H1 (cell line): ENCODE data around the gene CELSR1. TPM values are rescaled to one million over a fixed set of nuclear protein-coding genes. Genes with fewer than 3 reads are reported as not detected.

Experiments
- CTCF ChIA-PET: fragments of 300-600 bp; sonication (Branson Sonifier 250); formaldehyde crosslinking; loops from one replicate; lab custom pipeline; 2021; ENCODE audit not compliant: partially characterized antibody; lab: Charles Lee
- POLR2A ChIA-PET: fragments of 300-600 bp; sonication (Branson Sonifier 250); formaldehyde crosslinking; loops from one replicate; lab custom pipeline; 2021; ENCODE audit warnings: inconsistent platforms; ENCODE audit not compliant: partially characterized antibody; lab: Charles Lee
- DNase-seq, 2 experiments: peaks; one replicate each; pipeline versions ENCODE4 v3.0.0 to v3.0.0-alpha.2; 2010 to 2022; ENCODE audit warnings: low spot score in 2 of 2, low read depth in 1 of 2, mixed read lengths in 1 of 2
- FAIRE-seq: peaks from 2 replicates; lab custom pipeline; 2011; peaks lifted over from hg19 to GRCh38; lab: Jason Lieb, UNC
- H2AFZ ChIP-seq: 2 replicates; pipeline ENCODE4 v1.8.1; 2012; ENCODE audit warnings: low read length, inconsistent platforms
- H2AK5ac ChIP-seq: 2 replicates; pipeline ENCODE4 v1.6.1; 2013; ENCODE audit warnings: low read depth, low read length
- H2BK120ac ChIP-seq: replicated peaks from 2 replicates; pipeline ENCODE3; 2013; ENCODE audit warnings: low read depth, low read length, inconsistent platforms
- H2BK12ac ChIP-seq: 2 replicates; pipeline ENCODE4 v1.6.1; 2013; ENCODE audit warnings: low read depth, low read length
- H2BK15ac ChIP-seq: 2 replicates; pipeline ENCODE4 v1.6.1; 2013; ENCODE audit warnings: low read length
- H2BK20ac ChIP-seq: 2 replicates; pipeline ENCODE4 v1.6.1; 2013; ENCODE audit warnings: low read length
- H2BK5ac ChIP-seq: 2 replicates; pipeline ENCODE4 v1.6.1; 2013; ENCODE audit warnings: low read depth, low read length
- H3K14ac ChIP-seq: 2 replicates; pipeline ENCODE4 v1.6.1; 2013; ENCODE audit warnings: inconsistent platforms; ENCODE audit not compliant: insufficient read length
- H3K18ac ChIP-seq: 2 replicates; pipeline ENCODE4 v1.6.1; 2013; ENCODE audit warnings: low read length; ENCODE audit errors: extremely low read depth
- H3K23ac ChIP-seq: 2 replicates; pipeline ENCODE4 v1.6.1; 2013; ENCODE audit warnings: inconsistent platforms; ENCODE audit not compliant: insufficient read length
- H3K23me2 ChIP-seq: 2 replicates; pipeline ENCODE4 v1.6.1; 2013; ENCODE audit warnings: low read depth, low read length
- H3K27ac ChIP-seq: 2 replicates; pipeline ENCODE4 v1.6.1; 2011; ENCODE audit warnings: low read depth, low read length, inconsistent platforms
- H3K27me3 ChIP-seq, 4 experiments: replicated peaks in 1 of 4; 1 replicate in 1 of 4; 2 replicates in 3 of 4; pipeline versions ENCODE4 v1.6.1 to v1.8.1; 2011 to 2013; ENCODE audit warnings: low read length in 3 of 4, mild to moderate bottlenecking in 3 of 4, inconsistent platforms in 2 of 4, mixed read lengths in 2 of 4, moderate library complexity in 1 of 4; ENCODE audit not compliant: control insufficient read depth in 3 of 4, insufficient read depth in 3 of 4; ENCODE audit errors: extremely low read depth in 1 of 4
- H3K36me3 ChIP-seq, 4 experiments: 2 replicates each; pipeline versions ENCODE4 v1.6.1 to v1.8.1; 2011 to 2013; ENCODE audit warnings: mild to moderate bottlenecking in 4 of 4, low read length in 3 of 4, moderate library complexity in 2 of 4, control low read depth in 1 of 4, inconsistent platforms in 1 of 4; ENCODE audit not compliant: insufficient read depth in 4 of 4, control insufficient read depth in 2 of 4
- H3K4ac ChIP-seq: replicated peaks from 2 replicates; pipeline ENCODE3; 2013; ENCODE audit warnings: low read length, low read depth, mixed read lengths, inconsistent platforms; ENCODE audit not compliant: insufficient read length
- H3K4me1 ChIP-seq, 4 experiments: replicated peaks in 1 of 4; 1 replicate in 1 of 4; 2 replicates in 3 of 4; pipeline versions ENCODE4 v1.6.1 to v1.8.1; 2011 to 2013; ENCODE audit warnings: low read length in 3 of 4, inconsistent platforms in 2 of 4, mixed read lengths in 1 of 4; ENCODE audit not compliant: insufficient read depth in 4 of 4, control insufficient read depth in 3 of 4
- H3K4me2 ChIP-seq, 2 experiments: 2 replicates each; pipeline versions ENCODE4 v1.6.1 to v1.8.1; 2011 to 2013; ENCODE audit warnings: low read depth in 2 of 2, low read length in 2 of 2, control low read depth in 1 of 2, inconsistent platforms in 1 of 2, mild to moderate bottlenecking in 1 of 2; ENCODE audit not compliant: insufficient read depth in 1 of 2
- H3K4me3 ChIP-seq, 4 experiments: fragments of 200-600, 300-600 bp in 1 of 4; sonication (generic), shearing (Covaris generic), sonication (Bioruptor Twin) in 1 of 4; 2 replicates each; pipeline versions ENCODE4 v1.5.1 to v1.8.1; 2011 to 2016; ENCODE audit warnings: low read length in 4 of 4, low read depth in 3 of 4, control low read depth in 2 of 4, inconsistent platforms in 2 of 4, mild to moderate bottlenecking in 2 of 4, mixed read lengths in 1 of 4, moderate library complexity in 1 of 4; ENCODE audit not compliant: insufficient read depth in 2 of 4; ENCODE audit errors: extremely low read depth in 1 of 4
- H3K56ac ChIP-seq: replicated peaks from 2 replicates; pipeline ENCODE3; 2013; ENCODE audit warnings: low read depth, mild to moderate bottlenecking, mixed read lengths, low read length, inconsistent platforms; ENCODE audit not compliant: insufficient read length
- H3K79me1 ChIP-seq: 2 replicates; pipeline ENCODE4 v1.6.1; 2013; ENCODE audit warnings: low read depth, low read length, control low read depth
- H3K79me2 ChIP-seq, 2 experiments: 2 replicates each; pipeline versions ENCODE4 v1.6.1 to v1.8.1; 2012 to 2013; ENCODE audit warnings: low read length in 2 of 2, mild to moderate bottlenecking in 2 of 2, inconsistent platforms in 1 of 2; ENCODE audit not compliant: insufficient read depth in 2 of 2, control insufficient read depth in 1 of 2
- H3K9ac ChIP-seq, 4 experiments: replicated peaks in 1 of 4; 1 replicate in 1 of 4; 2 replicates in 3 of 4; pipeline versions ENCODE4 v1.6.1 to v1.8.1; 2011 to 2013; ENCODE audit warnings: low read depth in 3 of 4, low read length in 3 of 4, control low read depth in 2 of 4, mild to moderate bottlenecking in 2 of 4, moderate library complexity in 2 of 4, inconsistent platforms in 1 of 4; ENCODE audit errors: extremely low read depth in 1 of 4
- H3K9me3 ChIP-seq, 2 experiments: 2 replicates each; pipeline versions ENCODE4 v1.6.1 to v1.8.1; 2012 to 2013; ENCODE audit warnings: mild to moderate bottlenecking in 2 of 2, moderate library complexity in 2 of 2, control low read depth in 1 of 2, inconsistent platforms in 1 of 2, low read depth in 1 of 2, low read length in 1 of 2, mixed read lengths in 1 of 2; ENCODE audit not compliant: insufficient read depth in 2 of 2
- H4K20me1 ChIP-seq, 2 experiments: replicated peaks in 1 of 2; 2 replicates each; pipeline versions ENCODE3 to v1.8.1; 2011 to 2013; ENCODE audit warnings: inconsistent platforms in 2 of 2, low read length in 2 of 2, mild to moderate bottlenecking in 1 of 2; ENCODE audit not compliant: insufficient read depth in 2 of 2, control insufficient read depth in 1 of 2
- H4K5ac ChIP-seq: 2 replicates; pipeline ENCODE4 v1.6.1; 2013; ENCODE audit warnings: low read length, low read depth, mixed read lengths, inconsistent platforms; ENCODE audit not compliant: insufficient read length
- H4K8ac ChIP-seq: 2 replicates; pipeline ENCODE4 v1.8.0; 2013; ENCODE audit warnings: mild to moderate bottlenecking, moderate library complexity, low read length, inconsistent platforms; ENCODE audit not compliant: insufficient read depth; ENCODE audit errors: extremely low read depth
- H4K91ac ChIP-seq: replicated peaks from 2 replicates; pipeline ENCODE3; 2013; ENCODE audit warnings: low read length, mixed read lengths, inconsistent platforms; ENCODE audit not compliant: insufficient read length
- CREB1 ChIP-seq: IDR thresholded peaks from 2 replicates; pipeline ENCODE4 v1.6.1; 2012; ENCODE audit warnings: inconsistent platforms
- GABPA ChIP-seq: IDR thresholded peaks from 2 replicates; pipeline ENCODE4 v1.6.1; 2011; ENCODE audit warnings: mild to moderate bottlenecking, low read length, moderate library complexity, borderline replicate concordance; ENCODE audit not compliant: insufficient read depth
- HDAC2 ChIP-seq, 2 experiments: fragments of 300-600 bp in 1 of 2; sonication (generic) in 1 of 2; IDR thresholded peaks; 2 replicates each; pipeline ENCODE4 v1.6.1; 2011 to 2012; ENCODE audit warnings: low read depth in 2 of 2, low read length in 2 of 2, mild to moderate bottlenecking in 2 of 2, moderate library complexity in 2 of 2, borderline replicate concordance in 1 of 2, inconsistent platforms in 1 of 2
- POLR2A ChIP-seq, 2 experiments: IDR thresholded peaks; 1 replicate in 1 of 2; 2 replicates in 1 of 2; pipeline ENCODE4 v1.6.1; 2011; ENCODE audit warnings: low read depth in 2 of 2, low read length in 2 of 2, mild to moderate bottlenecking in 2 of 2; ENCODE audit errors: control extremely low read depth in 1 of 2
- RNF2 ChIP-seq: fragments of 200-900, 300-1000 bp; sonication (generic); IDR thresholded peaks from 2 replicates; pipeline ENCODE4 v1.7.1; 2016; ENCODE audit warnings: borderline replicate concordance, low read depth, mild to moderate bottlenecking, antibody characterized with exemption, low read length; ENCODE audit not compliant: poor library complexity, severe bottlenecking; ENCODE audit errors: missing control alignments
- WGBS, 2 experiments: shearing (Covaris generic) in 1 of 2; methylation state at CpG; one replicate each; pipeline versions ENCODE4 v1.1.6 to v1.1.7; 2013 to 2015; ENCODE audit warnings: low lambda C conversion rate in 2 of 2, mixed read lengths in 2 of 2, inconsistent platforms in 1 of 2, low coverage in 1 of 2, missing lambda C conversion rate in 1 of 2; ENCODE audit not compliant: insufficient replicate concordance in 2 of 2, insufficient coverage in 1 of 2, insufficient read length in 1 of 2; ENCODE audit errors: extremely low coverage in 1 of 2, missing lambda C conversion rate in 1 of 2; 5-methylcytosine and 5-hydroxymethylcytosine counted together
- polyA plus RNA-seq, 7 experiments: library from polyadenylated mRNA; depleted of rRNA in 3 of 7; stranded (reverse) in 5 of 7; unstranded in 2 of 7; fragments of >200 nt in 5 of 7; fragments of 200-250 nt in 2 of 7; gene quantifications; 1 replicate in 5 of 7; 2 replicates in 1 of 7; 4 replicates in 1 of 7; pipeline versions ENCODE4 v1.2.1 to v1.2.3, GENCODE V29; 2011 to 2013; ENCODE audit warnings: missing spikeins in 2 of 7, mixed read lengths in 2 of 7
- total RNA-seq: library from RNA; stranded (reverse); fragmentation: NEBNext Ultra II Directional; extraction: Animal tissue kit (Norgen Biotek cat#: 25700); gene quantifications from 2 replicates; pipeline ENCODE4 v1.2.1, GENCODE V29; 2021

The CELSR1 gene
- total and polyA plus RNA-seq, 2 of the 8 experiments (the other 6 are each of a cell fraction or from before 2014, with no cell fraction given), result 9.0 to 12.4 TPM

DNA sequence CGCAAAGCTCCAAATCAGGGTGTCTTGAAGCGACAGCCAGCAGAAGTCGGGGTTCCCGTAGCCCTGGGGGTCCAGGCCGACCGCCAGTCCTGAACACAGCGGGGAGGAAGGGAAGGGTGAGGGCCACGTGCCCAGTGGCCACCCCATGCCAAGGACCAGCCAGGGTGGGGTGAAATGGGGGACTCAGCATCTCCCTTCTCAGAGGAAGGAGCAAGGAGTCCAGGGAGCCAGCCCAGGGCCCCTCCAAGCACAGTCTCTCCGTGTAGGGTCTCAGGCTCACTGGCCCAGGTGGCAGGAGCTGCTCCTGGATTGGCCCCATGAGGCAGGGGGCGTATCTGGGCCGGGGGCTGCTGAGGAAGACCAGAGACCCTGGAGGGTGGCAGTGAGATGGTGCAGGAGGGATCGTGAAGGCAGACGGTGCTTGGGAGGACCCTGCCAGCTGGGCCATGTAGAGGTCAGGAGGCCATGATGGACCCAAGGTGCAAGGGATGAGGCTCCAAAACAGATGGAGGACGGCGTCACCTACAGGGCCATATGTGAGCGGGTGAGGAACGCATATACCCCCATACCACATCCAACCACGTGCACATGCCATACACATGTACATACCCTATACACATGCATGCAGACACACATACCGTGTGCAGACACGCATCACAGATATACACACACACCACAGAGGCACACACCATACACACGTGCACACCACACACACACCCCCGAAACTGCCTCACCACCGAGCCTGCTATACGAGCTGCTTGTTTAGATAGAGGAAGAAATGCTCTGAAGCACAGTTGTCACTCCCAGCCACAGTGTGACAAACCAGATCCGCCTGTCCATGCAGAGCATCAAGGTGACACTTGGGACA, 167.5 kb downstream of the CELSR1 start:
- no peak overlapping the region for H3K56ac ChIP-seq
- H3K4me1 ChIP-seq, result peaks cover 0 to 15% (median 6%) of the 10 kb centered on the region in 4 experiments; a peak in 5 of 7 replicates
- H2BK12ac ChIP-seq, result peak overlapping the region; percentile 77; the same call in 1 of the 2 replicates
- peak overlapping the region; percentile 26 for H2AK5ac ChIP-seq
- peaks cover 0 to 2% (median 0%) of the 10 kb centered on the region in 4 experiments; a peak in 3 of 8 replicates for H3K36me3 ChIP-seq
- DNase-seq (no peak), FAIRE-seq (no peak)
- H3K79me2 ChIP-seq, result no peaks in the 10 kb centered on the region
- peaks cover 0 to 11% of the 10 kb centered on the region in 2 experiments for H4K20me1 ChIP-seq
- H4K8ac ChIP-seq, result no peak overlapping the region; the same call in 1 of the 2 replicates
- ChIA-PET CTCF (interaction anchor here (0.6 to 5.4 kb wide), 5 partner anchors 14 to 253 kb away, joined by 3 to 82 read pairs (median 4); no protein-coding TSS in a partner anchor), POLR2A (interaction anchor here (1.1 kb wide), 1 partner anchor 178 kb away, joined by 3 read pairs; no protein-coding TSS in a partner anchor)
- no peak overlapping the region for H3K4me3 ChIP-seq
- H3K4ac ChIP-seq, result no peak overlapping the region
- no peak overlapping the region for H3K4me2 ChIP-seq
- no peak overlapping the region for H4K5ac ChIP-seq
- no peak overlapping the region for H3K14ac ChIP-seq
- no peaks in the 10 kb centered on the region; the same call in 1 of the 2 replicates for H3K79me1 ChIP-seq
- no peak overlapping the region for H2BK120ac ChIP-seq
- H3K23ac ChIP-seq, result no peak overlapping the region
- no peak overlapping the region for H4K91ac ChIP-seq
- H2BK5ac ChIP-seq, result peak overlapping the region; percentile 81
- H3K9ac ChIP-seq, result no peak overlapping the region; a peak in 1 of 7 replicates
- 95% methylated on average over 24 of the region's 25 CpGs; no CpG with 5 or more reads in 1 of the 2 experiments for WGBS, 2 experiments
- H3K23me2 ChIP-seq, result peaks cover 9% of the 10 kb centered on the region; the same call in 1 of the 2 replicates
- peak overlapping the region; percentile 99; the same call in 1 of the 2 replicates for H2BK15ac ChIP-seq
- no peaks in the 10 kb centered on the region for H3K9me3 ChIP-seq
- no peaks in the 10 kb centered on the region for H3K27me3 ChIP-seq
- no peak overlapping the region for H3K27ac ChIP-seq
- no peak overlapping the region for H2AFZ ChIP-seq
- TF ChIP-seq POLR2A (IDR thresholded peaks at IDR 0.05; ENCODE audit: control extremely low read depth in 1 of 2, low read depth in 2 of 2, low read length in 2 of 2) (no peak), CREB1 (no peak), HDAC2 (IDR thresholded peaks at IDR 0.05; ENCODE audit: borderline replicate concordance in 1 of 2, low read depth in 2 of 2, low read length in 2 of 2) (no peak), RNF2 (no peak), GABPA (no peak)
- 0 out of 2 replicates have a peak overlapping the region, but pooled peaks have one; percentile 61 for H2BK20ac ChIP-seq
- no peak overlapping the region for H3K18ac ChIP-seq
